HG03432 (cell line): ENCODE results near the gene KIF16B.

Experiments
- ATAC-seq: cut with Tn5 transposase; IDR thresholded peaks from one replicate; pipeline ENCODE4 v1.9.1; 2021; ENCODE audit warnings: mild to moderate bottlenecking, moderate library complexity; ENCODE audit not compliant: unreplicated experiment

KIF16B gene, protein sequence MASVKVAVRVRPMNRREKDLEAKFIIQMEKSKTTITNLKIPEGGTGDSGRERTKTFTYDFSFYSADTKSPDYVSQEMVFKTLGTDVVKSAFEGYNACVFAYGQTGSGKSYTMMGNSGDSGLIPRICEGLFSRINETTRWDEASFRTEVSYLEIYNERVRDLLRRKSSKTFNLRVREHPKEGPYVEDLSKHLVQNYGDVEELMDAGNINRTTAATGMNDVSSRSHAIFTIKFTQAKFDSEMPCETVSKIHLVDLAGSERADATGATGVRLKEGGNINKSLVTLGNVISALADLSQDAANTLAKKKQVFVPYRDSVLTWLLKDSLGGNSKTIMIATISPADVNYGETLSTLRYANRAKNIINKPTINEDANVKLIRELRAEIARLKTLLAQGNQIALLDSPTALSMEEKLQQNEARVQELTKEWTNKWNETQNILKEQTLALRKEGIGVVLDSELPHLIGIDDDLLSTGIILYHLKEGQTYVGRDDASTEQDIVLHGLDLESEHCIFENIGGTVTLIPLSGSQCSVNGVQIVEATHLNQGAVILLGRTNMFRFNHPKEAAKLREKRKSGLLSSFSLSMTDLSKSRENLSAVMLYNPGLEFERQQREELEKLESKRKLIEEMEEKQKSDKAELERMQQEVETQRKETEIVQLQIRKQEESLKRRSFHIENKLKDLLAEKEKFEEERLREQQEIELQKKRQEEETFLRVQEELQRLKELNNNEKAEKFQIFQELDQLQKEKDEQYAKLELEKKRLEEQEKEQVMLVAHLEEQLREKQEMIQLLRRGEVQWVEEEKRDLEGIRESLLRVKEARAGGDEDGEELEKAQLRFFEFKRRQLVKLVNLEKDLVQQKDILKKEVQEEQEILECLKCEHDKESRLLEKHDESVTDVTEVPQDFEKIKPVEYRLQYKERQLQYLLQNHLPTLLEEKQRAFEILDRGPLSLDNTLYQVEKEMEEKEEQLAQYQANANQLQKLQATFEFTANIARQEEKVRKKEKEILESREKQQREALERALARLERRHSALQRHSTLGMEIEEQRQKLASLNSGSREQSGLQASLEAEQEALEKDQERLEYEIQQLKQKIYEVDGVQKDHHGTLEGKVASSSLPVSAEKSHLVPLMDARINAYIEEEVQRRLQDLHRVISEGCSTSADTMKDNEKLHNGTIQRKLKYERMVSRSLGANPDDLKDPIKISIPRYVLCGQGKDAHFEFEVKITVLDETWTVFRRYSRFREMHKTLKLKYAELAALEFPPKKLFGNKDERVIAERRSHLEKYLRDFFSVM (N-terminal part only)

DNA sequence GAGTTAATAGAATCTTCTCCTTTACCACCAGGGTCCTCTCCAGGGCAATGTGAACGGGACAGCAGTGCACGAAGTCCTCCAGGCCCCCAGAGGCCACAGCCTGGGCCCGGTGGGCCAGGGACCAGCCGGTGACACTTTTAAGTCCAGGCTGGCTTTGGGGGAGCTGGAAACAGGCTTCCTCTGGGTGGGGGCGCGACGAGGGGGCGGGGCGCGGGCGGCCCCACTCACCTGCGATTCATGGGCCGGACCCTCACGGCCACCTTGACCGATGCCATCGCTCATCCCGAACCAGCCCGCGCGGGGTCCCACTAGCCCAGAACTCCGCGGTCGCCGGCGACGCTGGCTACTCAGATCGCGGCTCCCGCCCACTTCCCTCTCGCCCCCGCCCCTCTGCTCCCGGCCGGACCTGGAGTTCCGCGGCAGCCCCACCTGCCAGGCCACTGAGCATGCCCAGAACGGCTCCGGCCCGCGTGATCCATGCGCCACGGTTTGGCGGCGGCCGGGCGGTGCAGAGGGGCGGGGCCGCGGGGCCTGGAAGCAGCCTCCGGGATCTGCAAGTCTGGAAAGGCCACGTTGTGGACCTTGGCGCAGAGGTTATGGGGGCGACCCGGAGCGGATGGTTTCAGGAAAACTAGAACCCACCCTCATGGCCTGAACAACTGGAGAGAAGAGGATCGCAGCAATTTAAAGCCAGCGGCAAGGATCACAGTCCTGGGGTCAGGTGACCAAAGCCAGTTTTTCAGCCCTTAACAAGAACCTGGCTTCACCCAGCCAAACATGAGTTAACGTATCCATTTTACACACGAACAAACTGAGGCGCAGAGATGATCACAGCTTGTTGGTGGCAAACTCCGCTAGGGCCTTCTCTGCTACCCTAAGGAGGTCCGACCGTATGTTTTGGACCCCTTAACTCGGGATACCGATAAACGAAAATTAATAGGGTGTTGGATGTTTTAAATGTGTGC is at the start of gene KIF16B:
Gene KIF16B (minus strand): TSS at position 448 of the 965 bp plus-strand sequence. CDS start 173 bp downstream, at position 275.
- peak; percentile 87 for ATAC-seq

GRCh38 chr20:16622501-16622900 is 49.3 kb upstream of the KIF16B start:
- ATAC-seq: no peak

GRCh38 chr20:16621435-16622141 is 48.3 kb upstream of the KIF16B start:
- ATAC-seq: no peak

GRCh38 chr20:16620961-16621360 is 47.7 kb upstream of the KIF16B start:
- no peak for ATAC-seq

GRCh38 chr20:16619953-16620352 is 46.7 kb upstream of the KIF16B start:
- ATAC-seq: no peak

DNA sequence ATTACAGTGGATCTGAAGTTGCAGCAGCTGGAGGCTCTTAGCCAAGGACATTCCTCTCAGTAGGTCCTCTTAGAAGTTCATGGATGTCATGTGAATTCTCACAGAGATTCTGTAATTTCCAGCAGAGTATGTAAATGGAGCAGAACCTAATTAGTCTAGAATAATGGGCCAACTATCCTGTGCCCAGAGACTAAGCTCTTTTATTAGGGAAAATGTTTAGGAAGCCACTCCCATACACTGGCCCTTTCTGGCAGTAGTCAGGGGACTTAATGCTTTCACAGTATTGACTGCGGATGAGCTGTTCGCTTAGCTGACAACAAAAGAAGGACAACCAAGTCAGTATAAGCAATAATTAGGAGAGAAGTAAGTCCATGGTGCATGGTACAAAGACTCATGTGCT is 43.8 kb upstream of the KIF16B start:
- ATAC-seq: no peak

- ATAC-seq: no peak
These were observed 43.1 kb upstream of the KIF16B start for GRCh38 chr20:16616317-16616716.

GRCh38 chr20:16615199-16615598 is 42.0 kb upstream of the KIF16B start:
- no peak for ATAC-seq

- ATAC-seq: no peak
These were observed 40.7 kb upstream of the KIF16B start for GRCh38 chr20:16613954-16614353.

DNA sequence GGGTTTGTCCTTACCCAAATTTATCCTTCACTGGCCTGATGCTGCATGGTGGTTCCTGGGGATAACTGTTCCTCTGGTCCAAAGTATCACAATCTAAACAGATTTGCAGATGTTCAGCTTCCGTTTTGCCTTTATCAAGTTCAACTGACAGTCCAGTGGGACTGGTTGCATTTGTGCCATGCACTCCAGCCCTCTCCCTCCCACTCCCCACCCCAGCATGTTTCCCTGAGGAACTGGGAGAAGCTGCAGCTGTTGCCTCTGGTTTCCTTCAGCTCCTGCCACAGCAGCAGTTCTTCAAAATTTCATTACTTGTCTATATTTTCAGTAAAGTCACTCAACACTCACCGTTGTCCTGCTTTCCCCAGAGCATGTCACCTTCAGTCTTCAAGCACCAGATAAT is 39.5 kb upstream of the KIF16B start:
- no peak for ATAC-seq

DNA sequence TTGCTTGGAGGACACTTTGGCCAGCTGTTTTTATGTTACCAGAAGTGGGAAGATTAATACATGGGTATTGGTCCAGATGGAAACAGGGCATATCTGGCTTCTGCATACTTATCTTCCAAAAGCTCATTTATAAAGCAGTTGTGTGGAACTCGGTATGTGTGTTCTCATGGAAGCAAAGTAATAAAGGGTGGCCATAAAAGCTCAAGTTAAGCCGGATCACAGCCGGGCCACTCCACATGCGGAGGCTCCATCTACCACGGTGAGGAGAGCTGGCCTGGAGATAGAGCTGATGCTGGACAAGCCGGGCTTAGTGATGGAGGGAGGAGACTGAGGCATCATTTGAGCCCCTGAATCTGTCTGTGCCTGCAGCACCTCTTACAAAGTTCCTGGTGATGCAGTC is 38.6 kb upstream of the KIF16B start:
- no peak for ATAC-seq

GRCh38 chr20:16609066-16609465 is 35.8 kb upstream of the KIF16B start:
- no peak for ATAC-seq

- ATAC-seq: no peak
These were observed 35.0 kb upstream of the KIF16B start for GRCh38 chr20:16608277-16608650.

DNA sequence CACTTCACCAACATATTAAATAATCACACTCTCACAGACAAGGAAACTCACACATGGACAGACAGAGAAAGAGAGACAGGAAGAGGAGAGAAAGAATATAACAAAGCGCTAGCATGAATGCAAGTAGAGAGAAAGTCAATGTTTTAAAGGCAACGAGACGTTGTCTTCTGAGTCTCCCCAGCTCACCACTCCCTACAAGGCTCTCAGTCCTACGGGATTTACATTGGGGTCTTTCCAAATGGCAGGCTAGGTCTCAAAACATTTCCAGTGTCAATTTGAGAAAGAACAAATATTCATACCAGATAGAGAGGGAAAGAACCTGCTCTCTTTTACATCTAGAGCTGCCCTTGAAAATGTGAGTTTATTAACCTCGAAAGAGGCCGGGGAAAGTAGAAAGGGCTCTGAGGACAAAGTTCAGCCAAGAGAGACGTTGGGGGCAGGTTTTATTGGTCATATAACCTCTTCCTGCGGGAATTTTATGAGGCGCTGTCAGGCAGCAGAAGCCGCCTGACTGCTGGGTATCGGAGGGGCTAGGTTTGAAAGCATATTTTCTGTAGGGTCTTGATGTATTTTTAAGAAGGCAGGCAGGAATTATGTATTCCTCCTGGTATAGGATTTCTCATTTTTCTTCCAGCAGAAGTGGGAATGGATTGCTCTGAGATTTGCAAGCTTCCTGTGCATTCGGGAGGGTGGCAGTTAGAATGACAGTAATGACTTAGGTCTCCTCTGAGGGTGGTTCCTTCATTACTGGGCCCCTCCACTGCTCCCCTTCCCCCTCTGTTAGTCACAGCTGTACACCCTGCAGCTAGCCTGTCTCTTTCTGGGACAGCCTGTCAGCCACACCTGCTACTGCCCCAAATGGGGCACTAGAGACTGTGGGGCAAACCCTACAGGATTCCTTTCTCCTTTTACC is 34.4 kb upstream of the KIF16B start:
- no peak for ATAC-seq

DNA sequence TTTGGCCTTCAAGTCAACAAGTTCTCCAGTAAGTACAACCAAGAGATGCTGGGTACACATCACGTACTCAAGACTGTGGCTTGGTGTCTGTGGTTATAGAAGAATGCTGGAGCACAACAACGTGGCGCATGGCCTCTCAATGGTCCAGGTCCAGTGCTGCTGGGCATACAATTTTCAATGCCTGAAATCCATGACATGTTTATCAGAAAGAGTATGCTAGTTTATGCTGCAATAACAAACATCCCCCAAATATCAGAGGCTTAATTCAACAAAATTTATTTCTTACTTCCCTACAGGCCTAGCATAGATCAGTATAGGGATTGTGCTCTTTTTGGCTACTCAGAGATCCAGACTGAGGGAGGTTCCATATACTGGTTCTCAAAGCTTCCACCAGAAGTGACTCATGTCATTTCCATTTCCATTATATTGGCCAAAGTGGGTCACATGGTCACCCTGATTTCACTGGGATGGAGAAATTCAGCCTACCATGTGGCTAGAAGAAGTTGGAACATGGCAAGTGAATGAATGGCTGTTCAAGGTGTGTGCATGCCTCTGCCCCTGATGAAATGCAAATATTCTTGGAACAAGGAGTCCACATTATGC is 33.3 kb upstream of the KIF16B start:
- no peak for ATAC-seq

DNA sequence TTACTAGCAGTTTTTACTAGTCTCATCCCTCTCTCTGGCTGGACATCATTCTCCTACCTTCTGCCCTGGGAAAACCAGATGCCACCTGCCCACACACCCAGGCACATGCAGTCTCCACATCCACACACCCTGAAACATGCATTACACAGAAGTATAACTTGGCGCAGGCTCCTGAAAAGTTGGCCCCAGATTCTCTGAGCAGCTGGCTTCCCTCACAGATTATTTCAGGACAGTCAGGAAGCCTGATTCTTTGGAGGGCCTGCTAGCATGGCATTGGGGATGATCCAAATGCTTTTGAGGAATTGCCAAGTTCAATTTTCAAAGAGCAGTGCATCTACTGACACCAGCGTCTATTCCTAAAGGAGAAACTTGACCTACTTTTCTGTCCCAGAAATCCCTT is 27.8 kb upstream of the KIF16B start:
- no peak for ATAC-seq

- ATAC-seq: no peak
These were observed 26.0 kb upstream of the KIF16B start for GRCh38 chr20:16599257-16599656.

- ATAC-seq: no peak
These were observed 23.7 kb upstream of the KIF16B start for GRCh38 chr20:16596991-16597390.
